ENCODE measurements around the gene ZNF830. TPM values are rescaled to one million over a fixed set of nuclear protein-coding genes. Genes with fewer than 3 reads are reported as not detected.

ZNF830 gene
- total and polyA plus RNA-seq, 2 of the 13 experiments (the other 11 are each of a cell fraction or from before 2014, with no cell fraction given), result 6.1 to 19.0 TPM

DNA sequence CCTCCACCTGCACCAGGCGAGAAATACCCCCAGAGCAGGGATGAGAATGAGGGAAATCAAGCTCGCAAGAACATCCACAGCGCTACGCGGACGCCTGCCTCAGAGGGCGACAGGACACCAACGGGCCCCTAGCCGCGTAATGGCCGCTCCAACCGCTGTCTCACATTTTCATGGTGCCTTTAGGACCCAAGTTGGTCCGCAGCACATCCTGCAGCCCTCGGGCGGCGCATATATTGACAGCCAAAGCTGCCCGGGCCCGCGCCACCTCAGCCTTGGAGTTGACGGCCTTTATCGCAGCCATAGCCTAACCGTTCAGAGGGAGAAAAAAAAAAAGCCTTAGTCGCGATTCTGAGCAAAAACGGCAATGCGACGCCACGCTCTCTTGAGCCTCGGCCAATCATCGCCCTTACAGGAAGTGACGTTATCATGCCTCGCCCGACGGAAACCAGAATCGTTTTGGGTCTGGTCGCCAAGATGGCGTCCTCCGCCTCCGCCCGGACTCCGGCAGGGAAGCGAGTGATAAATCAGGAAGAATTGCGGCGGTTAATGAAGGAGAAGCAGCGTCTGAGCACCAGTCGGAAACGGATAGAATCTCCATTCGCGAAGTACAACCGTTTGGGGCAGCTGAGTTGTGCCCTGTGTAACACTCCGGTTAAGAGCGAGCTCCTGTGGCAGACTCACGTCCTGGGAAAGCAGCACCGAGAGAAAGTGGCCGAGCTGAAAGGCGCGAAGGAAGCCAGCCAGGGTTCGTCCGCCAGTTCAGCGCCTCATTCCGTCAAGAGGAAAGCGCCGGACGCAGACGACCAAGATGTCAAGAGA, at the start of gene ZNF830, which contains the start of gene CCT6B (continued):
- TF ChIP-seq ATM (IDR thresholded peaks at IDR 0.05; ENCODE audit: borderline replicate concordance) (no peak), TOE1 (CRISPR knock-in tag; IDR thresholded peaks at IDR 0.05) (no peak; the same call in 1 of the 2 replicates), HHEX (CRISPR knock-in tag; IDR thresholded peaks at IDR 0.05) (no peak), SPEN (CRISPR knock-in tag; IDR thresholded peaks at IDR 0.05; ENCODE audit: low read depth) (peak; percentile 86), TRAFD1 (CRISPR knock-in tag; IDR thresholded peaks at IDR 0.05; ENCODE audit: borderline replicate concordance) (peak; percentile 54; the same call in 1 of the 2 replicates), GLI4 (CRISPR knock-in tag; IDR thresholded peaks at IDR 0.05; ENCODE audit: borderline replicate concordance) (no peak), ZNF747 (CRISPR knock-in tag; IDR thresholded peaks at IDR 0.05; ENCODE audit: borderline replicate concordance) (peak; percentile 78; the same call in 1 of the 2 replicates), ZNF253 (CRISPR knock-in tag; IDR thresholded peaks at IDR 0.05; ENCODE audit: borderline replicate concordance) (peak; percentile 81; the same call in 1 of the 2 replicates), WIZ (CRISPR knock-in tag; IDR thresholded peaks at IDR 0.05) (no peak; the same call in 1 of the 2 replicates), ZNF510 (CRISPR knock-in tag; IDR thresholded peaks at IDR 0.05; ENCODE audit: low read depth) (no peak), XBP1 (CRISPR knock-in tag; IDR thresholded peaks at IDR 0.05) (0 out of 2 replicates have a peak, but pooled peaks have one; percentile 27), KDM1A (CRISPR knock-in tag; IDR thresholded peaks at IDR 0.05) (no peak), TSC22D2 (CRISPR knock-in tag; IDR thresholded peaks at IDR 0.05; ENCODE audit: borderline replicate concordance) (no peak), ZKSCAN8 (CRISPR knock-in tag; IDR thresholded peaks at IDR 0.05; ENCODE audit: borderline replicate concordance) (peak; percentile 36; the same call in 1 of the 2 replicates), ZKSCAN5 (CRISPR knock-in tag; IDR thresholded peaks at IDR 0.05) (no peak), ZNF431 (CRISPR knock-in tag; IDR thresholded peaks at IDR 0.05; ENCODE audit: borderline replicate concordance, low read depth) (no peak), ZNF33B (CRISPR knock-in tag; IDR thresholded peaks at IDR 0.05) (no peak; the same call in 1 of the 2 replicates), ZNF10 (CRISPR knock-in tag; IDR thresholded peaks at IDR 0.05; ENCODE audit: borderline replicate concordance, low read depth) (no peak), ZNF589 (CRISPR knock-in tag; conservative IDR thresholded peaks at IDR 0.05) (peak; percentile 69; the same call in 1 of the 2 replicates), ZNF251 (CRISPR knock-in tag; IDR thresholded peaks at IDR 0.05) (no peak), JUN (CRISPR knock-in tag; IDR thresholded peaks at IDR 0.05) (no peak), ZNF275 (CRISPR knock-in tag; IDR thresholded peaks at IDR 0.05; ENCODE audit: borderline replicate concordance) (no peak; the same call in 1 of the 2 replicates), BCL6 (CRISPR knock-in tag; IDR thresholded peaks at IDR 0.05) (0 out of 2 replicates have a peak, but pooled peaks have one; percentile 22), AGO1 (IDR thresholded peaks at IDR 0.05; ENCODE audit: low read depth, low read length, poor library complexity, severe bottlenecking) (no peak), SP2 (CRISPR knock-in tag; IDR thresholded peaks at IDR 0.05) (peak; percentile 69), CEBPG (CRISPR knock-in tag; IDR thresholded peaks at IDR 0.05) (no peak), MXD4 (CRISPR knock-in tag; IDR thresholded peaks at IDR 0.05) (no peak)
- TF ChIP-seq, protein P1, sequence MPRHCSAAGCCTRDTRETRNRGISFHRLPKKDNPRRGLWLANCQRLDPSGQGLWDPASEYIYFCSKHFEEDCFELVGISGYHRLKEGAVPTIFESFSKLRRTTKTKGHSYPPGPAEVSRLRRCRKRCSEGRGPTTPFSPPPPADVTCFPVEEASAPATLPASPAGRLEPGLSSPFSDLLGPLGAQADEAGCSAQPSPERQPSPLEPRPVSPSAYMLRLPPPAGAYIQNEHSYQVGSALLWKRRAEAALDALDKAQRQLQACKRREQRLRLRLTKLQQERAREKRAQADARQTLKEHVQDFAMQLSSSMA (CRISPR knock-in tag; IDR thresholded peaks at IDR 0.05), result no peak
